H9 (cell line): Measurements from ENCODE around the gene KRTAP10-9. TPM values are rescaled to one million over a fixed set of nuclear protein-coding genes. Genes with fewer than 3 reads are reported as not detected.

Source experiments
- DNase-seq: peaks from one replicate; pipeline ENCODE4 v3.0.0-alpha.2; 2017
- H2AFZ ChIP-seq: one replicate; pipeline ENCODE4 v1.6.1; 2013; ENCODE audit warnings: mild to moderate bottlenecking, low read length, control low read depth, moderate library complexity
- H2AK5ac ChIP-seq: 2 replicates; pipeline ENCODE4 v1.6.1; 2013; ENCODE audit warnings: low read length, control low read depth, mixed read lengths; ENCODE audit not compliant: insufficient read length
- H2BK120ac ChIP-seq: one replicate; pipeline ENCODE4 v1.6.1; 2013; ENCODE audit warnings: low read depth, mild to moderate bottlenecking, low read length, control low read depth, inconsistent platforms; ENCODE audit not compliant: poor library complexity, severe bottlenecking
- H2BK12ac ChIP-seq: 2 replicates; pipeline ENCODE4 v1.6.1; 2013; ENCODE audit warnings: low read length, control low read depth, mixed read lengths, low read depth; ENCODE audit not compliant: insufficient read length
- H2BK15ac ChIP-seq: 2 replicates; pipeline ENCODE4 v1.6.1; 2013; ENCODE audit warnings: low read depth, low read length, control low read depth
- H2BK20ac ChIP-seq: one replicate; pipeline ENCODE4 v1.6.1; 2013; ENCODE audit warnings: low read depth, mild to moderate bottlenecking, low read length, control low read depth, inconsistent platforms; ENCODE audit not compliant: poor library complexity, severe bottlenecking
- H2BK5ac ChIP-seq: 2 replicates; pipeline ENCODE4 v1.6.1; 2013; ENCODE audit warnings: low read length, control low read depth, mixed read lengths; ENCODE audit not compliant: insufficient read length
- H3K14ac ChIP-seq: 2 replicates; pipeline ENCODE4 v1.6.1; 2013; ENCODE audit warnings: low read length, control low read depth; ENCODE audit not compliant: insufficient read depth
- H3K18ac ChIP-seq: 2 replicates; pipeline ENCODE4 v1.6.1; 2013; ENCODE audit warnings: low read depth, mild to moderate bottlenecking, mixed read lengths, low read length, control low read depth; ENCODE audit not compliant: insufficient read length
- H3K23ac ChIP-seq: 2 replicates; pipeline ENCODE4 v1.6.1; 2013; ENCODE audit warnings: low read length, control low read depth, mixed read lengths, low read depth; ENCODE audit not compliant: insufficient read length
- H3K23me2 ChIP-seq: 2 replicates; pipeline ENCODE4 v1.6.1; 2013; ENCODE audit warnings: low read depth, mild to moderate bottlenecking, mixed read lengths, low read length, control low read depth; ENCODE audit not compliant: insufficient read length, poor library complexity, severe bottlenecking
- H3K27ac ChIP-seq: 2 replicates; pipeline ENCODE4 v1.5.1; 2013; ENCODE audit warnings: low read length, control low read depth, mixed read lengths, low read depth; ENCODE audit not compliant: insufficient read length
- H3K27me3 ChIP-seq: 2 replicates; pipeline ENCODE4 v1.6.1; 2013; ENCODE audit warnings: low read length, control low read depth, inconsistent platforms; ENCODE audit not compliant: insufficient read depth
- H3K4ac ChIP-seq: 2 replicates; pipeline ENCODE4 v1.6.1; 2013; ENCODE audit warnings: low read depth, mild to moderate bottlenecking, control low read depth, inconsistent platforms, low read length, moderate library complexity
- H3K4me1 ChIP-seq: 2 replicates; pipeline ENCODE4 v1.6.1; 2013; ENCODE audit warnings: low read length, control low read depth, inconsistent platforms; ENCODE audit not compliant: insufficient read depth
- H3K4me2 ChIP-seq: 2 replicates; pipeline ENCODE4 v1.6.1; 2013; ENCODE audit warnings: low read length, control low read depth, mixed read lengths; ENCODE audit not compliant: insufficient read length, insufficient read depth
- H3K56ac ChIP-seq: 2 replicates; pipeline ENCODE4 v1.6.1; 2013; ENCODE audit warnings: low read depth, mild to moderate bottlenecking, mixed read lengths, low read length, control low read depth; ENCODE audit not compliant: insufficient read length
- H3K79me1 ChIP-seq: 2 replicates; pipeline ENCODE4 v1.6.1; 2013; ENCODE audit warnings: low read depth, mild to moderate bottlenecking, moderate library complexity, low read length, control low read depth, inconsistent platforms; ENCODE audit not compliant: insufficient read depth, poor library complexity, severe bottlenecking
- H3K79me2 ChIP-seq: 2 replicates; pipeline ENCODE4 v1.6.1; 2013; ENCODE audit warnings: low read length, control low read depth, inconsistent platforms; ENCODE audit not compliant: insufficient read depth
- H3K9ac ChIP-seq: 2 replicates; pipeline ENCODE4 v1.6.1; 2013; ENCODE audit warnings: low read length, control low read depth, mixed read lengths; ENCODE audit not compliant: insufficient read length; ENCODE audit errors: extremely low read depth
- H3K9me3 ChIP-seq: one replicate; pipeline ENCODE4 v1.6.1; 2013; ENCODE audit warnings: low read depth, low read length, inconsistent platforms; ENCODE audit not compliant: control insufficient read depth
- H3T11ph ChIP-seq: one replicate; pipeline ENCODE4 v1.6.1; 2013; ENCODE audit warnings: mild to moderate bottlenecking, low read length, control low read depth, inconsistent platforms
- H4K20me1 ChIP-seq: one replicate; pipeline ENCODE4 v1.6.1; 2013; ENCODE audit not compliant: control insufficient read depth, insufficient read length, insufficient read depth
- H4K5ac ChIP-seq: 2 replicates; pipeline ENCODE4 v1.6.1; 2013; ENCODE audit warnings: low read depth, mild to moderate bottlenecking, mixed read lengths, low read length, control low read depth; ENCODE audit not compliant: insufficient read length
- H4K8ac ChIP-seq: replicated peaks from 2 replicates; pipeline ENCODE4 v1.6.1; 2013; ENCODE audit warnings: low read length, control low read depth, mixed read lengths, low read depth; ENCODE audit not compliant: insufficient read length
- H4K91ac ChIP-seq: 2 replicates; pipeline ENCODE4 v1.6.1; 2013; ENCODE audit warnings: low read depth, mild to moderate bottlenecking, moderate library complexity, mixed read lengths, low read length, control low read depth; ENCODE audit not compliant: insufficient read length
- H3K27ac Mint-ChIP-seq, 3 experiments: 2 replicates in 2 of 3; 3 replicates in 1 of 3; pipeline ENCODE4 v1.8.0; 2020 to 2021; ENCODE audit warnings: mixed read lengths in 3 of 3, mild to moderate bottlenecking in 1 of 3, moderate library complexity in 1 of 3
- H3K27me3 Mint-ChIP-seq: 2 replicates; pipeline ENCODE4 v1.8.0; 2021; ENCODE audit warnings: low read depth, mild to moderate bottlenecking, moderate library complexity, mixed read lengths
- H3K36me3 Mint-ChIP-seq, 3 experiments: 2 replicates in 2 of 3; 3 replicates in 1 of 3; pipeline ENCODE4 v1.8.0; 2020 to 2021; ENCODE audit warnings: low read depth in 3 of 3, mixed read lengths in 3 of 3; ENCODE audit not compliant: insufficient read depth in 1 of 3
- H3K4me1 Mint-ChIP-seq, 2 experiments: 2 replicates each; pipeline ENCODE4 v1.8.0; 2020; ENCODE audit warnings: mixed read lengths in 2 of 2
- H3K4me3 Mint-ChIP-seq, 2 experiments: 2 replicates in 1 of 2; 3 replicates in 1 of 2; pipeline ENCODE4 v1.8.0; 2020 to 2021; ENCODE audit warnings: mild to moderate bottlenecking in 2 of 2, mixed read lengths in 2 of 2, moderate library complexity in 1 of 2
- H3K9me3 Mint-ChIP-seq, 2 experiments: 2 replicates in 1 of 2; 3 replicates in 1 of 2; pipeline ENCODE4 v1.8.0; 2020; ENCODE audit warnings: mild to moderate bottlenecking in 2 of 2, mixed read lengths in 2 of 2, moderate library complexity in 1 of 2
- total RNA-seq: library from RNA; stranded (reverse); gene quantifications from 2 replicates; pipeline ENCODE4 v1.2.1, GENCODE V29; 2021
- TF ChIP-seq, protein P1 (sequence below): fragments of 200-600 bp; sonication (generic); conservative IDR thresholded peaks from 3 replicates; pipeline ENCODE4 v1.8.0; 2021; ENCODE audit warnings: antibody characterized with exemption, mild to moderate bottlenecking

The KRTAP10-9 gene
- total RNA-seq, 1 experiment from 2014 or later: not detected

DNA sequence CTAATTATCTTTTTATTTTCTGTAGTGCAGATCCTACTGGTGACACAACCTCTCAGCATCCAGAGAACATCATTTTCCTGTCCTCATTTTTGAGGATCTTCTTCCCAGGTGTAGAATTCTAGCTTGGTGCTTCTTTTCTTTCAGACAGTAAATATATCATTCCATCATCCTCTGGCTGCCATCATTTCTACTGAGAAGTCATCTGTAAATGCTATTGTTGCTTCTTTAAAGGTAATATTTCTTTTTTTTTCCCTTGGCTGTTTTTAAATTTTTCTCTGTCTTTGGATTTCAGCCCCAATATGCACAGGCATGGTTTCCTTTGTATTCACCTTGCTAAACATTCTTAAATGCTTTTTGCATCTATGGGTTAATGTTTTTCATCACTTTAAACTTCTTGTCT is 3.3 kb upstream of the KRTAP10-9 start:
- peaks cover 50 to 54% of the 10 kb centered on the region in 2 experiments for H3K9me3 Mint-ChIP-seq
- Histone ChIP-seq H4K8ac (no peak overlapping the region), H2AK5ac (no peak overlapping the region), H3K23me2 (no peaks in the 10 kb centered on the region), H3K79me2 (no peaks in the 10 kb centered on the region), H2AFZ (no peak overlapping the region), H2BK20ac (no peak overlapping the region), H3K79me1 (no peaks in the 10 kb centered on the region), H3K23ac (no peak overlapping the region), H3K9me3 (peaks cover 4% of the 10 kb centered on the region), H3K18ac (no peak overlapping the region), H3K4me2 (no peak overlapping the region), H4K5ac (no peak overlapping the region), H4K91ac (no peak overlapping the region), H3T11ph (no peak overlapping the region), H4K20me1 (no peaks in the 10 kb centered on the region), H2BK15ac (no peak overlapping the region), H2BK12ac (no peak overlapping the region), H3K27me3 (no peaks in the 10 kb centered on the region), H3K9ac (no peak overlapping the region), H2BK120ac (no peak overlapping the region), H3K14ac (no peak overlapping the region), H3K4me1 (no peaks in the 10 kb centered on the region), H3K27ac (no peak overlapping the region), H3K56ac (no peak overlapping the region), H2BK5ac (no peak overlapping the region), H3K4ac (no peak overlapping the region)
- TF ChIP-seq, protein P1, sequence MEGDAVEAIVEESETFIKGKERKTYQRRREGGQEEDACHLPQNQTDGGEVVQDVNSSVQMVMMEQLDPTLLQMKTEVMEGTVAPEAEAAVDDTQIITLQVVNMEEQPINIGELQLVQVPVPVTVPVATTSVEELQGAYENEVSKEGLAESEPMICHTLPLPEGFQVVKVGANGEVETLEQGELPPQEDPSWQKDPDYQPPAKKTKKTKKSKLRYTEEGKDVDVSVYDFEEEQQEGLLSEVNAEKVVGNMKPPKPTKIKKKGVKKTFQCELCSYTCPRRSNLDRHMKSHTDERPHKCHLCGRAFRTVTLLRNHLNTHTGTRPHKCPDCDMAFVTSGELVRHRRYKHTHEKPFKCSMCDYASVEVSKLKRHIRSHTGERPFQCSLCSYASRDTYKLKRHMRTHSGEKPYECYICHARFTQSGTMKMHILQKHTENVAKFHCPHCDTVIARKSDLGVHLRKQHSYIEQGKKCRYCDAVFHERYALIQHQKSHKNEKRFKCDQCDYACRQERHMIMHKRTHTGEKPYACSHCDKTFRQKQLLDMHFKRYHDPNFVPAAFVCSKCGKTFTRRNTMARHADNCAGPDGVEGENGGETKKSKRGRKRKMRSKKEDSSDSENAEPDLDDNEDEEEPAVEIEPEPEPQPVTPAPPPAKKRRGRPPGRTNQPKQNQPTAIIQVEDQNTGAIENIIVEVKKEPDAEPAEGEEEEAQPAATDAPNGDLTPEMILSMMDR: no peak
- DNase-seq: no peak
- H3K36me3 Mint-ChIP-seq: peaks cover 12 to 46% (median 30%) of the 10 kb centered on the region in 3 experiments
- peaks cover 5% of the 10 kb centered on the region for H3K27me3 Mint-ChIP-seq
- no peak overlapping the region for H3K4me3 Mint-ChIP-seq
- peaks cover 6 to 7% of the 10 kb centered on the region in 2 experiments; a peak in 3 of 4 replicates for H3K4me1 Mint-ChIP-seq
- H3K27ac Mint-ChIP-seq: no peak overlapping the region
